ENCODE data around the gene PKN1.
A peak's percentile ranks its signal among the peaks of the same experiment; 100 is the strongest.

The PKN1 gene

DNA sequence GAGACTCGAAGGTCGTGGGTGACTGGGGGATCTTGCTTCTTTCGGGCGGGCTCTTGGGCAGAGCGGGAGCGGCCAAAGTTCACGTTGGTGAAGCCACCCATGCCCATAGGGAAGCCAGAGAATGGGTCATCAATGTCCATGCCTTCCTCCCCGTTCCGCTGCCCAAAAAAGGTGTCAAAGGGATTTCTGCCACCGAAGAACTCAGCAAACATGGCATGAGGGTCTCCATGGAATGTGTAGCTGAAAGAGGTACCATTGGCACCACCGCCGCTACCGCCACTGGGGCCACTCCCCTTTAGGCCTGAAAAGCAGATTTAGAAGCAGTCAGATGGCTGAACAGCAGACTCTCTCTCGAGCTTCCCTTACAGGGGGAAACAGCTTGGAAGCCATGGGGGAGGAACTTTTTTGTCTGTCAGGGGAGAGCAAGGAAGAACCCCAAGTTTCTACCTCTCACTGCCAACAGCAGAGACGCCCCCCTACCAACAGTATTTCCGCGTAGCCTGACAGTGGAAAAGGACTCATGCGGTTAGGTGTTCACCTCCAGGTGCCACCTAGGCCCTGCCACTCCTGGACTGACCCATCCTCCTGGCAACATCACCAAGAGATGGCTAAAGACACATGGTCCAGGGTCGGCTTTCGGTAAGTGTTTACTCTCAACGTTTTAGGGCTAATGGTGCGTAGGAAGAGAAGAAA is 83.8 kb downstream of the PKN1 start:
- DNase-seq = no peak

DNA sequence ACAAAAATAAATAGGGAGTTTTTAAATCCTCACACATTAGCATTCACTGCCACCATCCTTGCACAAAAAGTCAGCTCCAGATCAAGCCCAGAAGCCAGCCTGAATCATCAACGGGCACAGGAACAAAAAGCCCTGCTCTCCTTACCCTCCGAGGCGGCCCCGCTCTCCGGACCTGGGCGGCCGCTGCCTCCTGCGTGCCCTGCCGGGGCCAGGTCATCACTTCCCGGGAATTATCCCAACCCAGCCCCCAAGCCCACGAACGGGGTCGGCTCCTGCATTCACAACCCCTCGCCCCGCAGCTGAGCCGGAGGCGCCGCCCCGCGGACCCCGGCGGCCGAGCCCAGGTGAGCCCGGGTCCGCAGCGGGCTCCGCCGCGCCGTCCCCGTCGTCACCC is 84.3 kb downstream of the PKN1 start:
- no peak for DNase-seq

DNA sequence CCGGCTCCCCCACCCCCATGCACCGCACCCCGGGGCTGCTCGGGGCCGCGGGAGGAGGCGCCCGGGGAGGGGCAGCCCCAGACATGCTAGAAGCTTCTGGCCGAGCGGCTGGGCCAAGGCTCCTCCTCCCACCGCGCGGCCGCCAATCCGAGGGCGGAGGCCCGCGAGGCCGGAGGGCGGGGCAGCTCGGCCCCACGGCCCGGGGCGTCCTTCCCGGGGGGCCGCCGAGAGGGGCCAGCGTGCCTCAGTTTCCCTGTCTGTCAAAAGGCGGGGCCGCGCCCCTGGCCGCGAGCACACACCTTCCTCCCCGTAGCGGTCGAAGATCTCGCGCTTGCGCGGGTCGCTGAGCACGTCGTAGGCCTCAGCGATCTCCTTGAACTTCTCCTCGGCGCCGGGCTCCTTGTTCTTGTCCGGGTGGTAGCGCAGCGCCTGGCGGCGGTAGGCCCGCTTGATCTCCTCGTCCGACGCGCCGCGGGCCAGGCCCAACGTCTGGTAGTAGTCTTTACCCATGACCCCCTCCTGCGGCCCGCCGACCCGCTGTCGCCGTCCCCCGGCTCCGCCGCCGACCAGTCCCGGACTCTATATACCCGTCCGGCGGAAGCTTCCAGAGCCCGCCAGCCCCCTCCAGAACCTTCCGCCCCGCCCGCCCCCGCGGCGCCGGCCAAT is 84.9 kb downstream of the PKN1 start, which contains the start of gene DNAJB1:
Gene DNAJB1, minus strand, starts transcription at position 558 of the 666 bp plus-strand sequence. Its CDS starts 48 bp downstream, at position 510.
- peak; percentile 78 for DNase-seq

DNA sequence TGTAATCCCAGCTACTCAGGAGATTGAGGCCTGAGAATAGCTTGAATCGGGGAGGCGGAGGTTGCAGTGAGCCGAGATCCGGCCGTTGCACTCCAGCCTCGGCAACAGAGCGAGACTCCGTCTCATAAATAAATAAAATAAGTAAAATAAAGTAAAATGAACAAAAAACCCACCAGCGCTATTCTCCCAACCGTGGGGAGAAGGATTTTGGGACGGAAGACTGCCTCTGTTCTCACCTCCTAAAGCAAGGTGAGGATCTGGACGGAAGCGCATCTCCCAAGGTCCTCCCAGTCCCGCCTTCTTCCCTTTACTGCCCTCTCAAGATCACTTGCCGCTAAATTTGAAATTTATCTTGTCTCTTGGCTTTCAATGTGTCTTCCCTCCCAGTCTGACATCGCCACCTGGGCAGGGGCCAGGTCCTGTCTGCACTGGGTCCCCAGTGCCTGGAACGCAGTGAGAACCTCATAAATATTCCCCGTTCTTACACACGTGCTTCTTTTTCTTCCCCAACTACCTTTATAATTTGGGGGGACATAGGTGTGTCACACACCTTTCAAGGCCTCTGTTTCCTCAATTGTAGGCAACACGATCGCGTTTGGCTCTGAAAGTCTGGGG is 86.2 kb downstream of the PKN1 start:
- no peak for DNase-seq

DNA sequence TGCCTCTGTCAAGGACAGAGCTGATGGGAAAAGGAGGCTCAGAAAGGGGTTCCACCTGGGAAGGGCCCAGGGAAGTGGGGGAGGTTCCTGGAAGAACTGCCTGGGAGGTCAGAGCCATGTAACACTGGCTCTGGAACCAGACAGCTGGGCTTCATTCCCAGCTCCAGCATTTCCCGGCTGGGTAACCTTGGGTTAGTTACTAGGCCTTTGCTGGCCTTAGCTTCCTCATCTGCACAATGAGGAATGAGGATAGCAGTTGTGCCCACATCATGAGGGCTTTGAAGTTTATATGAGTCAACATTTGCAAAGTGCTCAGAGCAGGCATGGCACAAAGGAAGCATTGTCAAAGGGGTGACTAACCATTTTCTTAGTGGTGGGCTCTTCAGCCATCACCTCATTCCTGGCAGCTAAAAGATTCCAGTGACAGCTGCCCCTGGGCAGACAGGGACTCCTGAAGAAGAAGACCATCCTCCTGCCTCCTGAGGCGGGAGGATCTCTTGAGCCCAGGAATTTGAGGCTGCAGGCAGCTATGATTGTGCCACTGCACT is 86.8 kb downstream of the PKN1 start:
- DNase-seq = no peak

DNA sequence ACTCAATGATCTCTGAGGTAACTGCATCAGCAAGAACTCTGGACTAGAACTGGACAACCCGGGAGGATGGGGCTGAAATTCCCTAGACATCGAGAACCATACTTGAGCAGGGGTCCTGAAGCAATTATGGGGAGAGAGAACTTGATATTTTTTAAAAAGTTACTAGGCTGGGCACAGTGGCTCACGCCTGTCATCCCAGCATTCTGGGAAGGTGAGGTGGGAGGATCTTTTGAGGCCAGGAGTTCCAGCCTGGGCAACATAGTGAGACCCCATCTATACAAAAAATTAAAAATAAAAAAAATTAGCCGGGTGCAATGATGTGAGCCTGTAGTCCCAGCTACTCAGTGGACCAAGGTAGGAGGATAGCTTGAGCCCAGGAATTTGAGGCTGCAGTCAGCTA is 87.4 kb downstream of the PKN1 start:
- no peak for DNase-seq

Data from activated CD4-positive, alpha-beta T cell treated with anti-CD3 and anti-CD28 coated beads, Interleukin-2, amount 50 U/mL, for 16 hours (primary cell).